ENCODE measurements around the gene CD79B.
A peak's percentile ranks its signal among the peaks of the same experiment; 100 is the strongest.

CD79B gene

DNA sequence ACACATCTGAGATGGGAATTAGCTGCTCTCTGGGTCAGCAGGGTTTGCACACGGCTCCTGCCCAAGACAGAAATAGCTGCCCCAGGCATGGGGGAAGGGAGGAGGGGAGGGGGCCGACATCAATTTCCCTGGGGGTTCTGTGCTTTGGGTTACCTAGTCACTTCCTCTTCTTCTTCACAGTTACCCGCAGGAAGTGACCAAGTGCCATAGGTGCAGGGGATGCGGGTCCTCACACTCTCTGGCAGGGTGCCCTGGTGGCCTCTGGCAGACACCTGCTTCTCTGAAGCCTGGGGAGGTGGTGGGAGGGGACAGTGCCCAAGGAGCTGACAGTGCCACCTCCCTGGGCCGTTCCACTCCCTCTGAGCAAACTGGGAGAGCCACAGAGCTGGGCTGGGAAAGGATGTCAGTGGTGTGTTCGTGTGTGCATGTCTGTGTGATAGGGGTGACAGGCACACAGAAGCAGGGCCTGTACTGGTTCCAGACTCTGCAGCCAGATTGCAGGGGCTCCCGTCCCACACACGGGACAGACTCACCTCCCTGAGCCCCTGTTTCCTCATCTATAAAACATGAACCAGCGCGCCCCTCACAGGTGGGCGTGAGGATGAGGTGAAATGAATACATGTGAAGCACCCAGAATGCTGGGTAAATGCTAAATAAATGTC is 22.4 kb upstream of the CD79B start:
- TF ChIP-seq SPI1 (IDR thresholded peaks at IDR 0.05; ENCODE audit: low read depth, low read length) (peak; percentile 85), POU2F2 (IDR thresholded peaks at IDR 0.05; ENCODE audit: low read depth, low read length) (no peak)
- DNase-seq (ENCODE audit: insufficient read length, low spot score): peak; percentile 61
- peak; percentile 90 for FAIRE-seq

DNA sequence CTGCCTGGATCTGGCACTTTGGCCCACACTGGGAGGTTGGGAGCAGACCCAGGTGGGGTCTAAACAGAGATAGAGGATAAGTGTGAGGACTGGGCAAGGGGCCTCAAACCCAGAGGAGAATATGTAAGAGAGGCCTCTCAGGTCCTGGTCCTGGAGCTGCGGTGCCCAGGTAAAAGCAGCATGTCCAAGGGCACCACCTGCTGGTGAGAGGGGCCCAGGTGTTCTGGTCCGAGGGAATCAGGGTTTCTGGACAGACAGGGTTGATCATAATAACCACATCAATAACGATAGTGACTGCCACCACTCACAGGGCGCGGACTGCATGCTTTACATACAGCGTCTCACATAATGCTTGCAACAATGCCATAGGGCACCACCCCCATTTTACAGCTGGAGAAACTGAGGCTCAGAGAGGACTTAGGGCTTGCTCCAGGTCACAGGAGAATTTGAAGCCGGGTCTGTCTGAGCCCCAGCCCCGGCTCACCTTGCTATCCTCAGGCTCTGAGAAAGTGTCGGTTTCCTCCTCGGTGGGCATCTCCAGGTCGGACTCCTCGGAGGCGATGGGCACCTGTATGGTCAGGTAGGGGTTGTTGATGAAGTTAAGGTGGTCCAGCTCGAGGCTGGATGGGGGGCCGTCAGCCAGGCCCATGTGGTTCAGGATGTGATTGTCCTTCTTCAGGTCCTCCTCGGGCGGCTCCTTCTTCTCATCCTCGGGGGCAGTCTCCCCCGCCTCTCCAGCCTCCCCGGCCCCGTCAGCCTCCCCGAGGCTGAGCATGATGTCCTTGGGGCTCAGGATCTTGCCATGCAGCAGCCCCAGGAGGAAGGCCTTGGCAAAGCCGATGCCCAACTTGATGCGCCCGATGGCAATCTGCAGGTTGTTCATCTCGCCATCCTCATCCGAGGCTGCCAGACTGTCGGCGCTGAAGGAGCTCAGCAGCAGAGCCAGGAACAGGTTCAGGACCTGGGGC is 19.1 kb upstream of the CD79B start:
- TF ChIP-seq PAX5 (IDR thresholded peaks at IDR 0.05; ENCODE audit: insufficient read depth, low read length, severe bottlenecking) (no peak), SPI1 (IDR thresholded peaks at IDR 0.05; ENCODE audit: low read depth, low read length) (no peak), POU2F2 (IDR thresholded peaks at IDR 0.05; ENCODE audit: low read depth, low read length) (no peak)

DNA sequence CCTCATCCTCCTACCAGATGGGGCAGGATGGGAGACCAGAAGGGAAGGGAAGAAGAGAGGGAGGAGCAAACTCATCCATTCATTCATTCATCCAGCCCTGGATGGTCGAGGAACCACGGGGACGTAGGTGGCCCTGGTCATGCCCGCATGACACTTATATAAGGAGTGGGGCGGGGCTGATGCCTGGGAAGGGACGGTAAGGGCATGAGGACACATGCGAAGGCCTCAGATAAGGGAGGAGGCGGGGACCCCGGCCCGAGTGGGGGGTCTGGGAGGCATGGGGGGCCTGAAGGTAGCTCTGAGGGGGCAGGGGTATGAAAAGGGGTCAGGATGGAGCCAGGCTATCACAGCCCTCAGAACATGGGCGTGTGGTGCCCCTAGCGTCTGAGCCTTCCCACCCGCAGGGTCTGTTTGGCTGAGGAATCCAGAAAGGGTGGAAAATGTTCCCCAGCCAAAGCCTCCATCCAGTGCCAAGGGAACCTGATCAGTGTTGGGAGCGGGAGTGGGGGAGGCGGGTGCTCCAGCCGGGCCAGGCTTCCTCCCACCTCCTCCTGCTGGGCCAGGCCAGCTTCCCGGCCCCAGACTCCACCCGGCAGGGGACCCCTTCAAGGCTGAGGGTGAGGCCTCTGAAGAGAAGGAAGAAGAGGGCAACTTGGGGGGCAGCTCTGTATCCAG is 17.6 kb upstream of the CD79B start:
- TF ChIP-seq POLR2A (IDR thresholded peaks at IDR 0.05; ENCODE audit: low read depth, low read length): no peak
- no peak for TF ChIP-seq POLR2AphosphoS5 (IDR thresholded peaks at IDR 0.05; ENCODE audit: low read depth, low read length)
- TF ChIP-seq SPI1 (IDR thresholded peaks at IDR 0.05; ENCODE audit: low read depth, low read length): no peak
- no peak for TF ChIP-seq POU2F2 (IDR thresholded peaks at IDR 0.05; ENCODE audit: low read depth, low read length)
- TF ChIP-seq TAF1 (IDR thresholded peaks at IDR 0.05; ENCODE audit: low read depth, low read length): no peak
- no peak for TF ChIP-seq PAX5 (IDR thresholded peaks at IDR 0.05; ENCODE audit: insufficient read depth, low read length, severe bottlenecking)
- DNase-seq (ENCODE audit: insufficient read length, low spot score) (no peak), FAIRE-seq (no peak)

More for the DNA sequence above, 19.1 kb upstream of the CD79B start:
- peak; percentile 83 for FAIRE-seq
- DNase-seq (ENCODE audit: insufficient read length, low spot score): peak; percentile 64

DNA sequence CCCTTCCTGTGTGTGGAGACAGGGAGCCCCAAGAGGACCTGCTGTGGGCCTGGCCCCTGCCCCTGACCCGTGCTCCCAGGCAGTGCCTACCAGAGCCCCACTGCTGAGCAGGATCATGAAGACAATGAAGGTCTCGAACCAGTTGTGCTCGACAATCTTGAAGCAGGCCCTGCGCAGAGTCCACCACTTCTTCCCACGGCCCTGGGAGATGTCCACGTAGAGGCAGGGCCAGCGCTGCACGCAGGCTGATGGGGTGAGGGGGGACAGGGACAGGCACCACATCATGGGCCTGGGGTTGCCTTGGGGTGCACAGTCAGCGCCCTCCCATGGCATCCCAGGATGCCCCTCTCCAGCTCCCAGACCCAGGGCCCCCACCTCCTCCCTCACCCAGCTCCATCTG is 16.4 kb upstream of the CD79B start:
- no peak for TF ChIP-seq SPI1 (IDR thresholded peaks at IDR 0.05; ENCODE audit: low read depth, low read length)
- TF ChIP-seq PAX5 (IDR thresholded peaks at IDR 0.05; ENCODE audit: insufficient read depth, low read length, severe bottlenecking): no peak
- no peak for TF ChIP-seq POU2F2 (IDR thresholded peaks at IDR 0.05; ENCODE audit: low read depth, low read length)
- no peak for TF ChIP-seq TAF1 (IDR thresholded peaks at IDR 0.05; ENCODE audit: low read depth, low read length)
- no peak for TF ChIP-seq POLR2AphosphoS5 (IDR thresholded peaks at IDR 0.05; ENCODE audit: low read depth, low read length)
- no peak for TF ChIP-seq POLR2A (IDR thresholded peaks at IDR 0.05; ENCODE audit: low read depth, low read length)

DNA sequence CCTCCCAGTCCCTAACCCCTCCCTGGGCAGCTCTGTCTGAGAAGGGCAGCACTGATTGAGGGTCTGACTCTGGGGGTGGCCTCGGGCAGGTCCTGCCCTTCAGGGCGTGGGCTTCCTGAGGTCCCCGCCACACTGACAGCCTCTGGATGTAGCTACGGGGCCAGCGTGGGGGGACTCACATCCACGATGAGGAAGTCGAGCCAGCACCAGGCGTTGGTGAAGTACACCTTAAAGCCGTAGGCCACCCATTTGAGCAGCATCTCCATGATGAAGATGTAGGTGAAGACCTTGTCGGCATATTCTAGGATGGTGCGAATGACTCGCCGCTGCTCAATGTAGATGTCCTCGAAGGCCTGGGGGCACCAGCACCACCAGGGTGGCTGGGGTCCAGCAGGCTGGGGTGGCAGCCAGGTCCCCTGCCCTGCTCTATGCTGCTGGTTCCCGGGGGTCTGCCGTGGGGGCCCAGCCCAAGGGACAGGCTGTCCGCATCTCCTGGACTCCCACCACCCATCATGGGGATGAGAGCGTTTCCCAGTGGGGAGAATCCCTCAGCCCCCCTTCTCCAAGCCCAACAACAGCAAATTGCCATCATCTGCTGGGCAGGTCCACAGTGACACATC is 15.7 kb upstream of the CD79B start:
- DNase-seq (ENCODE audit: insufficient read length, low spot score) (no peak), FAIRE-seq (no peak)
- TF ChIP-seq POLR2A (IDR thresholded peaks at IDR 0.05; ENCODE audit: low read depth, low read length) (no peak), TAF1 (IDR thresholded peaks at IDR 0.05; ENCODE audit: low read depth, low read length) (no peak)

More for the DNA sequence above, 16.4 kb upstream of the CD79B start:
- DNase-seq (ENCODE audit: insufficient read length, low spot score) (no peak), FAIRE-seq (no peak)

DNA sequence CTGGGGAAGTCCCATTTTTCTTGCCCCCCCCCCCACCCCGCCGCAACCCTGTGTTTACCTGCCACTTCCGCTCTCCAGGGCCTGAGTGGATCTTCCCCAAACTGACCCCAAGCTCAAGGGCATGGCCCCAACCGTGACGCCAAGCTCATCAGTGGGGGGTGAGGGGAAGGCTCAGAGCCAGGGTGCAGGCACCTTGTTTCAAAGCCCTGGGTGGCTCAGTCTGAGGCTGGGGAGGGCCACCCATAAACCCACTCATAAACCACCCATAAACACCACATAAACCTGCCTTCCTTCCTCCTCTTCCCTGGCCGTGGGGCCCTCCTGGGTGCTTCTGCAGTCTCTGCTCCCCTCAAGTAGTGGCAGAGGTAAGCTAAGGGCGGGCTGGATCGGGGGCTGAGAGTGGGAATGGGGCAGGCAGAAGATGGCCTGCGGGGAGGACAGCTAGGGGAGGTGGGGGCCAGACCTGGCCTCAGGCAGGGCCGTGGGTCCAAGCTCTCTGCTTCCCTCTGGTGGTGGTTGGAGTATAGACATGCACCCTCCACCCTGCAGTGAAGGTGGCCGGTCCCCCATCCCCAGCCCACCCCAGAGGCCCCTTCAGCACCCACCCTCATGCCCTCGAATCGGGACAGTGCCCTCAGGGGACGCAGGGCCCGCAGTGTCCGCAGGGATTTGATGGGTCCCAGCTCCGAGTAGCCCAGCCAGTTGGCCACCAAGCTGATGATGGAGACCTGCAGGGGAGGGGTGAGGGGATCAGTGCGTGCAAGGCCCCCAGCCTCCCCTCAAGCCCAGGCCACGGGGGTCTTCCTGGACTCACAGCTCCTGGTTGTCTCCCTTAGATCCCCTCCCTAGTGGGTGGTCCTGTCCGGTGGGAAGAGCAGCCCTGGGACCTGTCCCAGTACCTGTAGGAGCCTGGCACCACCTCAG is 14.6 kb upstream of the CD79B start:
- peak; percentile 96 for FAIRE-seq
- DNase-seq (ENCODE audit: insufficient read length, low spot score): peak; percentile 95

DNA sequence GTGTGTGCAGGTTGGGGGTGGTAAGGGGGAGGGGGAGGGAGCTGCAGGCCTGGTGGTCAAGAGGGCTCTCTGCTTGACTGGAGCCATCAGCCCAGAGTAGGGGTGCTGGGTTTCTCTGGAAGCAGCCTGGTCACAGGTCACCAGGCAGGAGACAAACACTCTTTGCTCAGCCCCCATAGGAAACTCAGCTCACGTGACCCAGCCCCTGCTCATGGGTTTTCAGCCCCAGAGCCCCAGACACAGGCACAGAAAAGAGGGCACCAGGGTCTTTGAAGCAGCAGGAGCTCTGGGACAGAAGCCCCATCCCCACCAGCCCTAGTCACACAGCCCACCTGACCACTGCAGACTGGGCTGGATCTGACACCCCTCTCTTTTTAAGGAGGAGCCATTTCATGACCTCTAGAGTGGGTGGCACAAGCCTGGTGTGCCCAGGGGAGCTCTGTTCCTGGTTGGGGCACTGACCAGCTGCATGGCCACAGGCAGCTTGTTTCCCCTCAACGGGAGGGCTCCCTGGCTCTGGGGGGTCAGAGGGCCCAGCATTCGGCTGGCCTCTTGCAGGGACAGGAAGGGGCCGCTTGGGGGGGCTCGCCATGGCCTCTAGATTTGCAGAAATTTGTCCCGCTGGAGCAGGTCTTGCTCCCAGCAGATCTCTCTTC is 13.8 kb upstream of the CD79B start:
- TF ChIP-seq POLR2A (IDR thresholded peaks at IDR 0.05; ENCODE audit: low read depth, low read length) (no peak), POLR2AphosphoS5 (IDR thresholded peaks at IDR 0.05; ENCODE audit: low read depth, low read length) (no peak), PAX5 (IDR thresholded peaks at IDR 0.05; ENCODE audit: insufficient read depth, low read length, severe bottlenecking) (no peak), SPI1 (IDR thresholded peaks at IDR 0.05; ENCODE audit: low read depth, low read length) (no peak)
- DNase-seq (ENCODE audit: insufficient read length, low spot score) (peak; percentile 70), FAIRE-seq (peak; percentile 95)

More for the DNA sequence above, 14.6 kb upstream of the CD79B start:
- TF ChIP-seq TAF1 (IDR thresholded peaks at IDR 0.05; ENCODE audit: low read depth, low read length) (no peak), PAX5 (IDR thresholded peaks at IDR 0.05; ENCODE audit: insufficient read depth, low read length, severe bottlenecking) (no peak), POLR2A (IDR thresholded peaks at IDR 0.05; ENCODE audit: low read depth, low read length) (no peak), SPI1 (IDR thresholded peaks at IDR 0.05; ENCODE audit: low read depth, low read length) (peak; percentile 59), POU2F2 (IDR thresholded peaks at IDR 0.05; ENCODE audit: low read depth, low read length) (no peak), POLR2AphosphoS5 (IDR thresholded peaks at IDR 0.05; ENCODE audit: low read depth, low read length) (no peak)

DNA sequence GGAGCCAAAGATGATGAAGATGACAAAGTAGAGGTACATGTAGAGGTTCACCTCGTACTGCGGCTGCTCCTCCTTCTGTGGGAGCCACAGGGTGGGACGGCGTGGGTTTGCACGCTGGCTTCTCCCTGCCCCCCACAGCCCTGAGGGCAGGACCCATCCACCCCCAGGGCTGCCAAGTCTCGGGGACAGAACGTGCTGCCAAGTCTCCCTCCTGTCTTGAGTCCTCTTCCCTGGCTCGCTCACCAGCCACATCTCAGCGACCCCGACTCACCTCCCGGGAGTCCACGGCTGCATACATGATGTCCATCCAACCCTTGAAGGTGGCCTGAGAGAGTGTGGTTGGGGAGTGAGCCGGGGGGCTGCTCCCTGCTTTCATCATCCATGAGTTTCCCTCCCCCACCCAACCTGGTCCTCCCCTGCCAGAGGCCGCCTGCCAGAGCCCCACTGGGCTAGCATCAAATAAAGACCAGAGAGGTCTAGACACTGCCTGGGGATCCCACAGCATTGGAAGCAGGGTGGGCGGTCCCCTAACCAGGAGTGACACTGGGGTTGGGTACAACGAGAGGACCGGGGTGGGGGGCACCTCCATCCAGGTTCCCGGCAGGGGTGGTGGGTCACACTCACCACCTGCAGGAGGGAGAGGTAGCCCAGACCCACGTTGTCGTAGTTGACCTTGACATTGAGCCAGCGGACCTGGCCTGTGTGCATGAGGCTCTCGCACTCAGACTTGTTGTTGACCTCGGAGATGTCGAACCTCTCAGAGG is 12.8 kb upstream of the CD79B start:
- DNase-seq (ENCODE audit: insufficient read length, low spot score) (no peak), FAIRE-seq (no peak)
- TF ChIP-seq POLR2A (IDR thresholded peaks at IDR 0.05; ENCODE audit: low read depth, low read length) (no peak), POU2F2 (IDR thresholded peaks at IDR 0.05; ENCODE audit: low read depth, low read length) (no peak), SPI1 (IDR thresholded peaks at IDR 0.05; ENCODE audit: low read depth, low read length) (no peak), PAX5 (IDR thresholded peaks at IDR 0.05; ENCODE audit: insufficient read depth, low read length, severe bottlenecking) (no peak), POLR2AphosphoS5 (IDR thresholded peaks at IDR 0.05; ENCODE audit: low read depth, low read length) (no peak), TAF1 (IDR thresholded peaks at IDR 0.05; ENCODE audit: low read depth, low read length) (no peak)

Data from GM12891 (cell line).